SK-N-SH (cell line): ENCODE data around the gene ZNF19. TPM values are rescaled to one million over a fixed set of nuclear protein-coding genes. Genes with fewer than 3 reads are reported as not detected.

Experiments
- CTCF ChIA-PET: fragments of 300-600, 350-600 bp; formaldehyde crosslinking; extraction: SDS; loops from one replicate; lab custom pipeline; 2021; lab: Yijun Ruan, JAX
- POLR2A ChIA-PET: fragments of 350-600 bp; sonication (Branson Sonifier 250); formaldehyde crosslinking; extraction: SDS; loops from one replicate; lab custom pipeline; 2020; ENCODE audit warnings: antibody characterized with exemption, inconsistent platforms; lab: Yijun Ruan, JAX
- DNase-seq: peaks from one replicate; pipeline ENCODE4 v3.0.0; 2012
- H2AFZ ChIP-seq: fragments of 200-600 bp; sonication (generic); 2 replicates; pipeline ENCODE4 v1.8.1; 2016; ENCODE audit warnings: antibody characterized with exemption, mild to moderate bottlenecking, low read depth
- H3F3A ChIP-seq: fragments of 200-600 bp; sonication (generic); replicated peaks from 2 replicates; pipeline ENCODE3; 2016; ENCODE audit warnings: antibody characterized with exemption, mild to moderate bottlenecking; ENCODE audit not compliant: insufficient read depth
- H3K27ac ChIP-seq, 2 experiments: fragments of 200-500 bp in 1 of 2; fragments of 200-600 bp in 1 of 2; sonication (Bioruptor generic) in 1 of 2; sonication (generic), shearing (Covaris generic) in 1 of 2; 2 replicates each; pipeline versions ENCODE4 v1.5.1 to v1.6.1; 2014 to 2016; ENCODE audit warnings: low read depth in 2 of 2, inconsistent platforms in 1 of 2, low read length in 1 of 2, mild to moderate bottlenecking in 1 of 2, mixed read lengths in 1 of 2
- H3K27me3 ChIP-seq: fragments of 200-600 bp; sonication (generic), shearing (Covaris generic); 2 replicates; pipeline ENCODE4 v1.6.1; 2016; ENCODE audit warnings: mixed run types; ENCODE audit not compliant: insufficient read depth
- H3K36me3 ChIP-seq, 2 experiments: fragments of 200-500 bp in 1 of 2; fragments of 200-600 bp in 1 of 2; sonication (Bioruptor generic) in 1 of 2; sonication (generic) in 1 of 2; replicated peaks in 1 of 2; 2 replicates each; pipeline versions ENCODE3 to v1.5.1; 2014 to 2016; ENCODE audit warnings: low read length in 1 of 2, mild to moderate bottlenecking in 1 of 2; ENCODE audit not compliant: insufficient read depth in 2 of 2, control insufficient read depth in 1 of 2
- H3K4me1 ChIP-seq, 2 experiments: fragments of 200-500 bp in 1 of 2; fragments of 200-600 bp in 1 of 2; sonication (Bioruptor generic) in 1 of 2; sonication (generic), shearing (Covaris generic) in 1 of 2; 2 replicates each; pipeline versions ENCODE4 v1.5.1 to v1.6.1; 2014 to 2016; ENCODE audit warnings: low read depth in 1 of 2, low read length in 1 of 2, mixed run types in 1 of 2; ENCODE audit not compliant: insufficient read depth in 2 of 2, control insufficient read depth in 1 of 2
- H3K4me2 ChIP-seq: fragments of 200-600 bp; sonication (generic), shearing (Covaris generic); 2 replicates; pipeline ENCODE4 v1.6.1; 2017; ENCODE audit warnings: mixed run types
- H3K4me3 ChIP-seq, 2 experiments: fragments of 200-500 bp in 1 of 2; fragments of 200-600 bp in 1 of 2; sonication (Bioruptor generic) in 1 of 2; sonication (generic), shearing (Covaris generic) in 1 of 2; 2 replicates each; pipeline versions ENCODE4 v1.5.1 to v1.8.1; 2014 to 2016; ENCODE audit warnings: low read depth in 2 of 2, inconsistent platforms in 1 of 2, low read length in 1 of 2, mild to moderate bottlenecking in 1 of 2, mixed read lengths in 1 of 2, moderate library complexity in 1 of 2
- H3K79me2 ChIP-seq: fragments of 200-600 bp; sonication (generic); 2 replicates; pipeline ENCODE4 v1.8.1; 2017; ENCODE audit warnings: mild to moderate bottlenecking; ENCODE audit not compliant: insufficient read depth
- H3K9ac ChIP-seq: fragments of 200-600 bp; sonication (generic); 2 replicates; pipeline ENCODE4 v1.6.1; 2017; ENCODE audit warnings: mixed run types
- H3K9me2 ChIP-seq: fragments of 200-600 bp; sonication (generic); 2 replicates; pipeline ENCODE4 v1.6.1; 2017; ENCODE audit warnings: mixed run types
- H3K9me3 ChIP-seq: fragments of 200-600 bp; sonication (generic); 2 replicates; pipeline ENCODE4 v1.6.1; 2017; ENCODE audit warnings: mixed run types, mild to moderate bottlenecking, moderate library complexity
- H4K20me1 ChIP-seq: fragments of 200-600 bp; sonication (generic); 2 replicates; pipeline ENCODE4 v1.6.1; 2017; ENCODE audit warnings: mild to moderate bottlenecking, mixed run types; ENCODE audit not compliant: insufficient read depth
- CHD2 ChIP-seq: fragments of 150-350 bp; IDR thresholded peaks from 2 replicates; pipeline ENCODE4 v1.6.1; 2018; ENCODE audit warnings: low read length; ENCODE audit not compliant: partially characterized antibody
- FOSL2 ChIP-seq: IDR thresholded peaks from 2 replicates; pipeline ENCODE4 v1.4.0; 2012; ENCODE audit warnings: low read depth, mild to moderate bottlenecking, moderate library complexity, borderline replicate concordance
- FOXJ3 ChIP-seq: sonication (generic); formaldehyde crosslinking; IDR thresholded peaks from 2 replicates; pipeline ENCODE4 v1.5.1; 2020; ENCODE audit warnings: mild to moderate bottlenecking, missing genetic modification reagents
- FOXM1 ChIP-seq: IDR thresholded peaks from 2 replicates; pipeline ENCODE4 v1.4.0; 2012; ENCODE audit warnings: low read depth, mild to moderate bottlenecking
- GATA2 ChIP-seq: sonication (generic); formaldehyde crosslinking; IDR thresholded peaks from 2 replicates; pipeline ENCODE4 v1.5.0; 2020; ENCODE audit warnings: mild to moderate bottlenecking, missing genetic modification reagents
- JUND ChIP-seq: IDR thresholded peaks from 2 replicates; pipeline ENCODE4 v1.4.0; 2012
- MEF2A ChIP-seq: IDR thresholded peaks from 2 replicates; pipeline ENCODE4 v1.4.0; 2012; ENCODE audit warnings: low read depth, borderline replicate concordance
- MXI1 ChIP-seq: IDR thresholded peaks from 2 replicates; pipeline ENCODE4 v1.6.1; 2012; ENCODE audit warnings: mild to moderate bottlenecking, low read depth, low read length, improper control_type of control experiment
- NFIC ChIP-seq: IDR thresholded peaks from 2 replicates; pipeline ENCODE4 v1.4.0; 2012; ENCODE audit warnings: borderline replicate concordance
- RXRA ChIP-seq: IDR thresholded peaks from 2 replicates; pipeline ENCODE4 v1.4.0; 2012; ENCODE audit warnings: low read depth, mild to moderate bottlenecking, borderline replicate concordance
- TCF12 ChIP-seq: IDR thresholded peaks from 2 replicates; pipeline ENCODE4 v1.4.0; 2012
- WGBS: methylation state at CpG from one replicate; pipeline ENCODE4 v1.1.6; 2017; ENCODE audit warnings: low lambda C conversion rate; 5-methylcytosine and 5-hydroxymethylcytosine counted together
- polyA plus RNA-seq, 3 experiments: library from polyadenylated mRNA; depleted of rRNA; stranded (reverse); fragments of >200 nt; gene quantifications; 2 replicates each; pipeline ENCODE4 v1.2.3, GENCODE V29; 2012
- TF ChIP-seq, protein P1 (sequence below): fragments of 150-350 bp; IDR thresholded peaks from 2 replicates; pipeline ENCODE4 v1.6.1; 2016; ENCODE audit warnings: mild to moderate bottlenecking, low read depth, low read length

The ZNF19 gene
- polyA plus RNA-seq, 1 of the 3 experiments (the other 2 are of a cell fraction), result 1.4 TPM

DNA sequence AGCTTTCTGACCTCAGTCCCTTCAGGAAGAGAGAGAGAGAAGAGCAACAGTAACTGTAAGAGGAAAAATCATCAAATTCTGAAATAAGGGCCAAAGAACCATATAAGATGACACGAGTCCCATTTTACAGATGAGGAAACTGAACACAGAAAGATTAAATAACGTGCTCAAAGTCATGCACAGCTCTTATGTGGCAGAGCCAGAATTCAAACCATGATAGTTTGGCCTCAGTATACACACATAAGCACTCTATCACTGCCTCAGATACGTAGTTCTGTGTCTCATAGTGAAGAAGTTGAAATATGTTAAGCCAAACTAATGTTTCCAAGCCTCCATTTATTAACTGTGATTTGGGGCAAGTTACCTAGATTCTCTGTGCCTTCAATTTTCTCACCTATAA lies 1.9 kb upstream of the ZNF19 start:
- WGBS, result 26% methylated on average over 3 of the region's 3 CpGs
- POLR2A ChIA-PET, result no interaction called here
- no peak overlapping the region for H3K4me3 ChIP-seq
- no peak overlapping the region for H3K9ac ChIP-seq
- no peaks in the 10 kb centered on the region for H3K4me1 ChIP-seq
- DNase-seq, result no peak
- no peak overlapping the region for H2AFZ ChIP-seq
- no peak overlapping the region for H3K27ac ChIP-seq
- no peaks in the 10 kb centered on the region for H3K27me3 ChIP-seq
- no peaks in the 10 kb centered on the region for H3K36me3 ChIP-seq
- H3K79me2 ChIP-seq, result no peaks in the 10 kb centered on the region
- no peaks in the 10 kb centered on the region for H4K20me1 ChIP-seq
- no peaks in the 10 kb centered on the region for H3K9me3 ChIP-seq
- H3F3A ChIP-seq, result no peaks in the 10 kb centered on the region
- H3K9me2 ChIP-seq, result no peaks in the 10 kb centered on the region
- CTCF ChIA-PET, result interaction anchor here (1.1 to 5.9 kb wide), 2 partner anchors 9 to 80 kb away, joined by 6 to 45 read pairs; no protein-coding TSS in a partner anchor
- no peak for TF ChIP-seq MXI1
- TF ChIP-seq FOXM1, result no peak
- no peak for TF ChIP-seq FOXJ3 (CRISPR knock-in tag)
- TF ChIP-seq CHD2, result no peak
- no peak for TF ChIP-seq GATA2 (CRISPR knock-in tag)
- TF ChIP-seq FOSL2, result no peak
- no peak for TF ChIP-seq NFIC
- no peak for TF ChIP-seq JUND
- TF ChIP-seq TCF12, result no peak
- no peak overlapping the region for H3K4me2 ChIP-seq

DNA sequence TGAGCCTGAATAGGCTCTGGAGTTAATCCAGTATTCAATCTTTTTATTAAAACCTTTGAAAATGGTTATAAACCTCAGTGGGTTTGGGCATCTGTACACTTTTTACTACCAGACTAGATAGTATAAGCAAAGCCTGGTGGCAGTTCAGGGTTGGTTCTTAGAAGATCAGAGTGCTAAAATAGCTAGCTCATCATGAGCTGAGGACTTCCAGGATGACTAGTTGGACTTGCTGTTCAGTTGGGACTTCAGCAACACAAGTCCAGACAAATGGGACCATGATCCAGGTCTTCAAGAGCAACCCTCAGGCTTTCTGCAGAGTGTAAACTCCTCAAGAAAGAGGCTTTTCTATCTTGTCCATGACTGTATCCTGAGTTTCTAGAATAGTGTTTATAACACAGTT lies 1.2 kb upstream of the ZNF19 start:
- H3K9me3 ChIP-seq, result no peaks in the 10 kb centered on the region
- no peak overlapping the region for H3K4me3 ChIP-seq
- CTCF ChIA-PET, result interaction anchor here (1.8 to 5.9 kb wide), 2 partner anchors 9 to 79 kb away, joined by 7 to 45 read pairs; no protein-coding TSS in a partner anchor
- no peaks in the 10 kb centered on the region for H4K20me1 ChIP-seq
- no peak for DNase-seq
- H3K9ac ChIP-seq, result no peak overlapping the region
- no peaks in the 10 kb centered on the region for H3K4me1 ChIP-seq
- H3K9me2 ChIP-seq, result no peaks in the 10 kb centered on the region
- no peaks in the 10 kb centered on the region for H3K36me3 ChIP-seq
- no peak overlapping the region for H3K27ac ChIP-seq
- no peaks in the 10 kb centered on the region for H3F3A ChIP-seq
- TF ChIP-seq MEF2A (no peak), RXRA (no peak)
- TF ChIP-seq, protein P1, sequence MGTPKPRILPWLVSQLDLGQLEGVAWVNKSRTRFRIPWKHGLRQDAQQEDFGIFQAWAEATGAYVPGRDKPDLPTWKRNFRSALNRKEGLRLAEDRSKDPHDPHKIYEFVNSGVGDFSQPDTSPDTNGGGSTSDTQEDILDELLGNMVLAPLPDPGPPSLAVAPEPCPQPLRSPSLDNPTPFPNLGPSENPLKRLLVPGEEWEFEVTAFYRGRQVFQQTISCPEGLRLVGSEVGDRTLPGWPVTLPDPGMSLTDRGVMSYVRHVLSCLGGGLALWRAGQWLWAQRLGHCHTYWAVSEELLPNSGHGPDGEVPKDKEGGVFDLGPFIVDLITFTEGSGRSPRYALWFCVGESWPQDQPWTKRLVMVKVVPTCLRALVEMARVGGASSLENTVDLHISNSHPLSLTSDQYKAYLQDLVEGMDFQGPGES, result no peak
- H3K4me2 ChIP-seq, result no peak overlapping the region
- POLR2A ChIA-PET, result no interaction called here
- no peaks in the 10 kb centered on the region for H3K79me2 ChIP-seq
- H3K27me3 ChIP-seq, result no peaks in the 10 kb centered on the region
- no peak overlapping the region for H2AFZ ChIP-seq
